NCI-H2029 treated with DMSO at 0.1 percent for 48 hours (cell line): ENCODE results near the gene MBOAT2.
A peak's percentile ranks its signal among the peaks of the same experiment; 100 is the strongest.

Experiments used
- DNase-seq: peaks from one replicate; lab custom pipeline; 2025; lab: John Stamatoyannopoulos, UW

MBOAT2 gene

GRCh38 chr2:9018109-9018508 lies 14.6 kb upstream of the MBOAT2 start:
- no peak for DNase-seq

- no peak for DNase-seq
These were observed 13.9 kb upstream of the MBOAT2 start for GRCh38 chr2:9017411-9017810.

- no peak for DNase-seq
These were observed 12.5 kb upstream of the MBOAT2 start for GRCh38 chr2:9015998-9016397.

- no peak for DNase-seq
These were observed 9.9 kb upstream of the MBOAT2 start for GRCh38 chr2:9013403-9013802.

- peak; percentile 77 for DNase-seq
These were observed 7.4 kb upstream of the MBOAT2 start for GRCh38 chr2:9010866-9011265.

GRCh38 chr2:9008951-9009664 lies 5.6 kb upstream of the MBOAT2 start:
- DNase-seq: no peak

GRCh38 chr2:9006368-9006767 lies 2.9 kb upstream of the MBOAT2 start:
- DNase-seq: no peak

- no peak for DNase-seq
These were observed 1.1 kb upstream of the MBOAT2 start for GRCh38 chr2:9004338-9005204.

GRCh38 chr2:9003366-9003615 lies 193 bp downstream of the MBOAT2 start:
- no peak for DNase-seq

- DNase-seq: no peak
These were observed 683 bp downstream of the MBOAT2 start for GRCh38 chr2:9002637-9003365.

- DNase-seq: no peak
These were observed 1.2 kb downstream of the MBOAT2 start for GRCh38 chr2:9002313-9002636.

GRCh38 chr2:9001778-9002177 lies 1.7 kb downstream of the MBOAT2 start:
- DNase-seq: no peak

GRCh38 chr2:9001229-9001628 lies 2.3 kb downstream of the MBOAT2 start:
- peak; percentile 22 for DNase-seq

GRCh38 chr2:9000442-9000841 lies 3.0 kb downstream of the MBOAT2 start:
- DNase-seq: no peak

GRCh38 chr2:8999797-9000196 lies 3.7 kb downstream of the MBOAT2 start:
- DNase-seq: no peak

- DNase-seq: no peak
These were observed 4.4 kb downstream of the MBOAT2 start for GRCh38 chr2:8999102-8999446.

- no peak for DNase-seq
These were observed 4.9 kb downstream of the MBOAT2 start for GRCh38 chr2:8998418-8999101.

- DNase-seq: no peak
These were observed 5.9 kb downstream of the MBOAT2 start for GRCh38 chr2:8997631-8998030.

GRCh38 chr2:8997108-8997507 lies 6.4 kb downstream of the MBOAT2 start:
- DNase-seq: no peak

GRCh38 chr2:8996006-8996405 lies 7.5 kb downstream of the MBOAT2 start:
- DNase-seq: no peak

GRCh38 chr2:8994386-8994785 lies 9.1 kb downstream of the MBOAT2 start:
- no peak for DNase-seq

GRCh38 chr2:8993902-8994278 lies 9.6 kb downstream of the MBOAT2 start:
- DNase-seq: no peak
